Testis (tissue), 3 donors: ENCODE data around the gene OR10A2. TPM values are rescaled to one million over a fixed set of nuclear protein-coding genes. Genes with fewer than 3 reads are reported as not detected.

Experiments
- DNase-seq: peaks from one replicate; pipeline ENCODE4 v3.0.0-alpha.2; 2019
- H3K27ac ChIP-seq, 2 donors: fragments of 200-600 bp; sonication (generic); one replicate each; pipeline ENCODE4 v1.5.1; 2019
- H3K27me3 ChIP-seq: fragments of 200-600 bp; sonication (generic); one replicate; pipeline ENCODE4 v1.5.1; 2019
- H3K36me3 ChIP-seq: fragments of 200-600 bp; sonication (generic); one replicate; pipeline ENCODE4 v1.5.1; 2017; ENCODE audit warnings: low read depth; ENCODE audit errors: missing control alignments
- H3K4me1 ChIP-seq: fragments of 200-600 bp; sonication (generic); one replicate; pipeline ENCODE4 v1.5.1; 2019
- H3K4me3 ChIP-seq, 2 donors: fragments of 200-600 bp; sonication (generic); one replicate each; pipeline ENCODE4 v1.5.1; 2017 to 2019
- H3K9me3 ChIP-seq: fragments of 200-600 bp; sonication (generic); one replicate; pipeline ENCODE4 v1.5.1; 2017
- CTCF ChIP-seq, 3 experiments: fragments of 450-650 bp in 2 of 3; fragments of 200-600 bp in 1 of 3; sonication (generic) in 1 of 3; IDR thresholded peaks; one replicate each; pipeline ENCODE4 v1.5.1; 2016 to 2019; ENCODE audit warnings: antibody characterized with exemption in 3 of 3, mild to moderate bottlenecking in 2 of 3, moderate library complexity in 1 of 3
- POLR2A ChIP-seq: fragments of 450-650 bp; IDR thresholded peaks from one replicate; pipeline ENCODE4 v1.6.1; 2017; ENCODE audit warnings: antibody characterized with exemption, mild to moderate bottlenecking, moderate library complexity
- WGBS, 2 donors: methylation state at CpG; one replicate each; pipeline ENCODE4 v1.1.5; 2018; 5-methylcytosine and 5-hydroxymethylcytosine counted together
- intact Hi-C: fragments of 100-400 bp; cut with DNase I; formaldehyde crosslinking; loops from one replicate; pipeline ENCODE4 v1.15.1; 2023; ENCODE audit warnings: low total_unique reads
- polyA plus RNA-seq: library from polyadenylated mRNA; stranded (reverse); fragments of 350-450 nt; fragmentation: Illumina TruSeq; extraction: RNeasy Lipid Tissue Mini Kit (QIAGEN cat#74804); gene quantifications from one replicate; pipeline ENCODE4 v1.2.3, GENCODE V29; 2014; ENCODE audit warnings: low read depth, low replicate concordance; ENCODE audit not compliant: insufficient read depth
- total RNA-seq, 2 donors: library from RNA; depleted of rRNA; stranded (reverse); fragments of >200 nt; gene quantifications; one replicate each; pipeline ENCODE4 v1.2.3, GENCODE V29; 2016

The OR10A2 gene
- total and polyA plus RNA-seq, 3 donors from 2014 or later = not detected

DNA sequence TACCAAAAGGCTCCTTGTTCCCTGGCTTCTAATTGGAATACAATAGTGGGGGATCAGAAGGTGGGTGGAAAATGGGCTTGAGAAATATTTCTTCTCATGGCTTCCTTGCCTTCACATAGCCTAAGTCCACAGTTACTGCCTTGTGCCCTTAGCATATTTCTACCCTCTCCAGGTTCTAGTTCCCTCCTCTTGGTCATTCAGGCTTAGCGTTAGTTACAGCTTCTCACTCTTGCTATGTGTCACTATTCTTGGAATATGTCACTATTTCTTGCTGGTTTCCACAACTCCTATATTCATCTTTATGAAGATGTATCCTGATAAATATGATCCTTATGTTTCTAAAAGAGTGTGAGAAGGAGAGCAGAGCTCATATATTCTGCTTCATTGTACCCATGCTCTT, 27.0 kb downstream of the OR10A2 start:
- DNase-seq = no peak
- Histone ChIP-seq H3K4me1 (no peaks in the 10 kb centered on the region), H3K4me3 (no peak overlapping the region), H3K36me3 (no peaks in the 10 kb centered on the region), H3K27ac (no peak overlapping the region), H3K9me3 (no peaks in the 10 kb centered on the region), H3K27me3 (no peaks in the 10 kb centered on the region)
- TF ChIP-seq CTCF (IDR thresholded peaks at IDR 0.05) = no peak
- TF ChIP-seq POLR2A = no peak
- 93 to 95% methylated on average over 1 of the region's 1 CpG for WGBS, 2 donors
- intact Hi-C loops = no loop called here

DNA sequence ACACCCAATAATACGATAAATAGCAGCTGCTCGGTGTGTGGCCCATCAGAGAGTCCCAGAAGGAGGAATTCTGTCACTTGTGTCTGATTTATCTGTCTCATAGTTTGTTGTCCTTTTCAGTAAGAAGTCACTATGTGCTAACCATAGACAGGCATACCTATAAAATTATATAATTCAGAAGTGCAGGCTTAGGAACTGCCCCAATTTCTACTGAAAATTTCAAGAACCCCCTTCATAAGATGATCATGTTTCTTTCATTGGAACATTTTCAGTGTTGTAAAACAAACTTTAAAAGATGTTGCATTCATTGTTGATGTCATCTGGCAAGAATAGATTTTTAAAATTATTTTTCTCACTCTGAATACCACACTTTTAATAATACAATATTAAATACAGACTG, 29.5 kb downstream of the OR10A2 start, which contains the start of gene OR2D2:
Gene OR2D2 (minus strand): TSS at position 101 of the 400 bp plus-strand sequence. CDS start 0 bp downstream, at position 101.
- Histone ChIP-seq H3K36me3 (no peaks in the 10 kb centered on the region), H3K9me3 (no peaks in the 10 kb centered on the region), H3K27me3 (no peaks in the 10 kb centered on the region), H3K27ac (no peak within 1 kb of the TSS), H3K4me3 (no peak within 1 kb of the TSS), H3K4me1 (no peaks in the 10 kb centered on the region)
- no peak for DNase-seq
- WGBS, 2 donors = 97% methylated on average over 2 of the region's 2 CpGs
- TF ChIP-seq POLR2A = no peak
- no peak for TF ChIP-seq CTCF (IDR thresholded peaks at IDR 0.05)
- intact Hi-C loops = no loop called here

GRCh38 chr11:6894097-6894496, 31.2 kb downstream of the OR10A2 start:
- H3K36me3 ChIP-seq = no peaks in the 10 kb centered on the region
- no peak overlapping the region for H3K27ac ChIP-seq
- TF ChIP-seq POLR2A (no peak), CTCF (IDR thresholded peaks at IDR 0.05) (no peak)
- H3K9me3 ChIP-seq = no peaks in the 10 kb centered on the region
- no peak for DNase-seq
- no peaks in the 10 kb centered on the region for H3K4me1 ChIP-seq
- H3K4me3 ChIP-seq = no peak overlapping the region
- intact Hi-C loops = no loop called here
- no peaks in the 10 kb centered on the region for H3K27me3 ChIP-seq

- intact Hi-C loops = no loop called here
- Histone ChIP-seq H3K27me3 (no peaks in the 10 kb centered on the region), H3K27ac (no peak overlapping the region), H3K9me3 (no peaks in the 10 kb centered on the region), H3K4me1 (no peaks in the 10 kb centered on the region), H3K36me3 (no peaks in the 10 kb centered on the region), H3K4me3 (no peak overlapping the region)
- no peak for DNase-seq
- no peak for TF ChIP-seq POLR2A
- TF ChIP-seq CTCF (IDR thresholded peaks at IDR 0.05) = no peak
These were observed 32.2 kb downstream of the OR10A2 start for GRCh38 chr11:6895010-6895409.

- Histone ChIP-seq H3K4me3 (no peak overlapping the region), H3K27ac (no peak overlapping the region), H3K36me3 (no peaks in the 10 kb centered on the region), H3K4me1 (no peaks in the 10 kb centered on the region), H3K9me3 (no peaks in the 10 kb centered on the region), H3K27me3 (no peaks in the 10 kb centered on the region)
- intact Hi-C loops = no loop called here
- no peak for TF ChIP-seq POLR2A
- no peak for DNase-seq
- 77 to 81% methylated on average over 1 of the region's 1 CpG for WGBS, 2 donors
These were observed 36.1 kb downstream of the OR10A2 start for GRCh38 chr11:6898911-6899310.
